Measurements from ENCODE around the gene EPC2.
"Not testable (repeated sequence)": the region's sequence is repeated elsewhere in the genome, so short reads cannot be mapped to it uniquely, and the experiment has no call there.

The EPC2 gene

GRCh38 chr2:148737742-148738141 lies 93.2 kb downstream of the EPC2 start:
- DNase-seq: no peak

- no peak for DNase-seq
These were observed 95.0 kb downstream of the EPC2 start for GRCh38 chr2:148739454-148740105.

- no peak for DNase-seq
These were observed 97.8 kb downstream of the EPC2 start for GRCh38 chr2:148742373-148742772.

GRCh38 chr2:148745151-148745851 lies 100.8 kb downstream of the EPC2 start:
- DNase-seq: no peak

GRCh38 chr2:148746973-148747372 lies 102.4 kb downstream of the EPC2 start:
- DNase-seq: no peak

GRCh38 chr2:148751907-148752306 lies 107.4 kb downstream of the EPC2 start:
- no peak for DNase-seq

GRCh38 chr2:148752977-148753376 lies 108.4 kb downstream of the EPC2 start:
- no peak for DNase-seq

- DNase-seq: no peak
These were observed 110.3 kb downstream of the EPC2 start for GRCh38 chr2:148754864-148755263.

- DNase-seq: no peak
These were observed 111.9 kb downstream of the EPC2 start for GRCh38 chr2:148756292-148756975.

GRCh38 chr2:148764815-148765214 lies 120.3 kb downstream of the EPC2 start:
- DNase-seq: no peak

GRCh38 chr2:148770047-148770446 lies 125.5 kb downstream of the EPC2 start:
- DNase-seq: no peak

GRCh38 chr2:148781544-148781943 lies 137.0 kb downstream of the EPC2 start:
- DNase-seq: no peak

GRCh38 chr2:148789059-148789458 lies 144.5 kb downstream of the EPC2 start:
- DNase-seq: no peak

GRCh38 chr2:148790172-148790571 lies 145.6 kb downstream of the EPC2 start:
- not testable (repeated sequence) for DNase-seq

- DNase-seq: no peak
These were observed 150.0 kb downstream of the EPC2 start for GRCh38 chr2:148794558-148794957.

- DNase-seq: no peak
These were observed 152.4 kb downstream of the EPC2 start for GRCh38 chr2:148796735-148797512.

GRCh38 chr2:148802448-148803220 lies 158.1 kb downstream of the EPC2 start:
- DNase-seq: no peak

GRCh38 chr2:148810081-148810480 lies 165.5 kb downstream of the EPC2 start:
- no peak for DNase-seq

- no peak for DNase-seq
These were observed 167.8 kb downstream of the EPC2 start for GRCh38 chr2:148812306-148812705.

- DNase-seq: no peak
These were observed 169.1 kb downstream of the EPC2 start for GRCh38 chr2:148813603-148814065.

GRCh38 chr2:148814143-148814859 lies 169.8 kb downstream of the EPC2 start:
- no peak for DNase-seq
